ENCODE measurements around the gene GLP2R. TPM values are rescaled to one million over a fixed set of nuclear protein-coding genes. Genes with fewer than 3 reads are reported as not detected.

The GLP2R gene
- total RNA-seq, 1 experiment from 2014 or later: not detected

GRCh38 chr17:9788601-9789000 lies 37.1 kb upstream of the GLP2R start:
- H3K4me3 Mint-ChIP-seq: no peak overlapping the region
- no peak overlapping the region for H3K27ac Mint-ChIP-seq
- POLR2A ChIA-PET: no interaction called here
- no peaks in the 10 kb centered on the region for H3K4me1 Mint-ChIP-seq
- no peak for ATAC-seq
- no peaks in the 10 kb centered on the region for H3K36me3 Mint-ChIP-seq
- no peaks in the 10 kb centered on the region for H3K27me3 Mint-ChIP-seq (ENCODE audit: low read depth)
- no peak for DNase-seq (ENCODE audit: low spot score)
- H3K9me3 Mint-ChIP-seq: no peaks in the 10 kb centered on the region
- CTCF ChIA-PET: interaction anchor here (5.2 kb wide), 1 partner anchor 20 kb away, joined by 27 read pairs; no protein-coding TSS in a partner anchor
- TF ChIP-seq GRHL2 (CRISPR knock-in tag; IDR thresholded peaks at IDR 0.05; ENCODE audit: insufficient replicate concordance, severe bottlenecking) (no peak), GTF2I (CRISPR knock-in tag; conservative IDR thresholded peaks at IDR 0.05) (no peak), SMAD3 (CRISPR knock-in tag; IDR thresholded peaks at IDR 0.05; ENCODE audit: borderline replicate concordance) (no peak), CBFB (CRISPR knock-in tag; IDR thresholded peaks at IDR 0.05; ENCODE audit: low read depth) (no peak), ZNF317 (CRISPR knock-in tag; IDR thresholded peaks at IDR 0.05; ENCODE audit: borderline replicate concordance, low read depth) (no peak)

GRCh38 chr17:9790316-9790715 lies 35.4 kb upstream of the GLP2R start:
- Mint-ChIP-seq H3K27me3 (ENCODE audit: low read depth) (no peaks in the 10 kb centered on the region), H3K27ac (no peak overlapping the region), H3K4me1 (no peaks in the 10 kb centered on the region), H3K36me3 (no peaks in the 10 kb centered on the region), H3K4me3 (no peak overlapping the region), H3K9me3 (no peaks in the 10 kb centered on the region)
- no peak for DNase-seq (ENCODE audit: low spot score)
- TF ChIP-seq IRF2 (CRISPR knock-in tag; IDR thresholded peaks at IDR 0.05; ENCODE audit: borderline replicate concordance, low read depth) (no peak), AR (CRISPR knock-in tag; IDR thresholded peaks at IDR 0.05) (no peak), PREB (CRISPR knock-in tag; IDR thresholded peaks at IDR 0.05; ENCODE audit: borderline replicate concordance) (no peak), TP53 (CRISPR knock-in tag; IDR thresholded peaks at IDR 0.05) (no peak), ARID4B (CRISPR knock-in tag; IDR thresholded peaks at IDR 0.05; ENCODE audit: borderline replicate concordance) (no peak)
- no peak for ATAC-seq
- ChIA-PET CTCF (interaction anchor here (1.8 kb wide), 1 partner anchor 21 kb away, joined by 7 read pairs; no protein-coding TSS in a partner anchor), POLR2A (no interaction called here)

- Mint-ChIP-seq H3K9me3 (no peaks in the 10 kb centered on the region), H3K36me3 (no peaks in the 10 kb centered on the region), H3K27ac (no peak within 1 kb of the TSS), H3K27me3 (ENCODE audit: low read depth) (no peaks in the 10 kb centered on the region), H3K4me1 (no peaks in the 10 kb centered on the region), H3K4me3 (no peak within 1 kb of the TSS)
- DNase-seq (ENCODE audit: low spot score) (no peak), ATAC-seq (no peak)
- CTCF ChIA-PET: interaction anchor here (0.6 to 1.8 kb wide), 2 partner anchors 22 to 44 kb away, joined by 3 to 7 read pairs; no protein-coding TSS in a partner anchor
- POLR2A ChIA-PET: no interaction called here
- TF ChIP-seq HMGXB4 (CRISPR knock-in tag; IDR thresholded peaks at IDR 0.05) (no peak), FOXK1 (CRISPR knock-in tag; IDR thresholded peaks at IDR 0.05) (no peak), AR (CRISPR knock-in tag; IDR thresholded peaks at IDR 0.05) (no peak), TP53 (CRISPR knock-in tag; IDR thresholded peaks at IDR 0.05) (no peak), GRHL2 (CRISPR knock-in tag; IDR thresholded peaks at IDR 0.05; ENCODE audit: insufficient replicate concordance, severe bottlenecking) (no peak), ZNF219 (CRISPR knock-in tag; IDR thresholded peaks at IDR 0.05; ENCODE audit: borderline replicate concordance) (no peak), MXD4 (CRISPR knock-in tag; IDR thresholded peaks at IDR 0.05; ENCODE audit: borderline replicate concordance) (no peak)
Measured at GRCh38 chr17:9790889-9791876, 34.5 kb upstream of the GLP2R start, which contains the start of gene DHRS7C. Gene DHRS7C, minus strand, starts transcription at chr17:9791592. Its CDS starts 308 bp downstream, at chr17:9791284.
